C4-2B (cell line): ENCODE results near the gene PKN2.

Experiments
- ZFX ChIP-seq: fragments of 450-650 bp; IDR thresholded peaks from 2 replicates; pipeline ENCODE4 v1.6.1; 2017
- TF ChIP-seq, protein P1 (sequence below): fragments of 450-650 bp; conservative IDR thresholded peaks from 2 replicates; pipeline ENCODE4 v1.5.1; 2017; ENCODE audit warnings: mild to moderate bottlenecking

DNA sequence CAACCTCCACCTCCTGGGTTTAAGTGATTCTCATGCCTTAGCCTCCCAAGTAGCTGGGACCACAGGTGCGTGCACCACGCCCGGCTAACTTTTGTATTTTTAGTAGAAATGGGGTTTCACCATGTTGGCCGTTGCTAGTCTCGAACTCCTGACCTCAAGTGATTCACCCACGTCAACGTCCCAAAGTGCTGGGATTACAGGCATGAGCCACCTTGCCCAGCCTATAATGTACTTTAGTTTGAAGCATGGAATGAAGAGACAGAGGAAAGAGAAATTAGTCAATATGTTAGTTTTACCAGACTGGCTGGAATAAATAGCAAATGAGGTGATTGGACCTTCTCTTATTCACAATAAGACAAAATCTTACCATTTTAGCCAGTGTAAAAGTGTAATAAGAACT is 118.3 kb downstream of the PKN2 start:
- TF ChIP-seq, protein P1, sequence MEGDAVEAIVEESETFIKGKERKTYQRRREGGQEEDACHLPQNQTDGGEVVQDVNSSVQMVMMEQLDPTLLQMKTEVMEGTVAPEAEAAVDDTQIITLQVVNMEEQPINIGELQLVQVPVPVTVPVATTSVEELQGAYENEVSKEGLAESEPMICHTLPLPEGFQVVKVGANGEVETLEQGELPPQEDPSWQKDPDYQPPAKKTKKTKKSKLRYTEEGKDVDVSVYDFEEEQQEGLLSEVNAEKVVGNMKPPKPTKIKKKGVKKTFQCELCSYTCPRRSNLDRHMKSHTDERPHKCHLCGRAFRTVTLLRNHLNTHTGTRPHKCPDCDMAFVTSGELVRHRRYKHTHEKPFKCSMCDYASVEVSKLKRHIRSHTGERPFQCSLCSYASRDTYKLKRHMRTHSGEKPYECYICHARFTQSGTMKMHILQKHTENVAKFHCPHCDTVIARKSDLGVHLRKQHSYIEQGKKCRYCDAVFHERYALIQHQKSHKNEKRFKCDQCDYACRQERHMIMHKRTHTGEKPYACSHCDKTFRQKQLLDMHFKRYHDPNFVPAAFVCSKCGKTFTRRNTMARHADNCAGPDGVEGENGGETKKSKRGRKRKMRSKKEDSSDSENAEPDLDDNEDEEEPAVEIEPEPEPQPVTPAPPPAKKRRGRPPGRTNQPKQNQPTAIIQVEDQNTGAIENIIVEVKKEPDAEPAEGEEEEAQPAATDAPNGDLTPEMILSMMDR: no peak
- no peak for TF ChIP-seq ZFX
